Liver (tissue), 9 donors: ENCODE data around the gene LGR5. TPM values are rescaled to one million over a fixed set of nuclear protein-coding genes. Genes with fewer than 3 reads are reported as not detected.

Source experiments
- DNase-seq: peaks from one replicate; pipeline ENCODE4 v3.0.0-alpha.2; 2017; ENCODE audit warnings: low spot score
- H3K27ac ChIP-seq, 2 donors: one replicate each; pipeline ENCODE4 v1.7.0; 2013; ENCODE audit warnings: inconsistent platforms in 2 of 2, low read length in 2 of 2, control low read depth in 1 of 2, low read depth in 1 of 2, mild to moderate bottlenecking in 1 of 2
- H3K27me3 ChIP-seq, 4 donors: one replicate each; pipeline versions ENCODE4 v1.6.1 to v1.7.0; 2013; ENCODE audit warnings: low read length in 3 of 4, inconsistent platforms in 1 of 4, mild to moderate bottlenecking in 1 of 4, moderate library complexity in 1 of 4; ENCODE audit not compliant: control insufficient read depth in 4 of 4, insufficient read depth in 4 of 4
- H3K36me3 ChIP-seq, 4 donors: one replicate each; pipeline versions ENCODE4 v1.6.1 to v1.7.0; 2013; ENCODE audit warnings: low read length in 3 of 4, mild to moderate bottlenecking in 3 of 4, low read depth in 1 of 4, moderate library complexity in 1 of 4; ENCODE audit not compliant: control insufficient read depth in 4 of 4, insufficient read depth in 3 of 4
- H3K4me1 ChIP-seq, 4 donors: one replicate each; pipeline versions ENCODE4 v1.6.1 to v1.7.0; 2013; ENCODE audit warnings: low read length in 3 of 4, mild to moderate bottlenecking in 3 of 4, moderate library complexity in 1 of 4; ENCODE audit not compliant: control insufficient read depth in 4 of 4, insufficient read depth in 4 of 4
- H3K4me3 ChIP-seq, 3 donors: one replicate each; pipeline versions ENCODE4 v1.6.1 to v1.7.0; 2013; ENCODE audit warnings: low read length in 3 of 3, control low read depth in 1 of 3, low read depth in 1 of 3, mild to moderate bottlenecking in 1 of 3
- H3K9ac ChIP-seq, 2 donors: one replicate each; pipeline ENCODE4 v1.7.0; 2013; ENCODE audit warnings: low read length in 2 of 2, mild to moderate bottlenecking in 2 of 2, moderate library complexity in 2 of 2, control low read depth in 1 of 2, low read depth in 1 of 2
- H3K9me3 ChIP-seq, 4 donors: one replicate each; pipeline versions ENCODE4 v1.6.1 to v1.7.0; 2013; ENCODE audit warnings: low read length in 3 of 4; ENCODE audit not compliant: control insufficient read depth in 4 of 4
- EGR1 ChIP-seq, 2 donors: IDR thresholded peaks; 2 replicates each; pipeline ENCODE4 v1.6.1; 2016 to 2018; ENCODE audit warnings: antibody characterized with exemption in 2 of 2, low read depth in 2 of 2
- FOXA2 ChIP-seq: IDR thresholded peaks from 2 replicates; pipeline ENCODE4 v1.6.1; 2016; ENCODE audit warnings: antibody characterized with exemption
- HNF4A ChIP-seq, 2 donors: conservative IDR thresholded peaks; 2 replicates each; pipeline ENCODE4 v1.6.1; 2016; ENCODE audit warnings: antibody characterized with exemption in 2 of 2, mild to moderate bottlenecking in 2 of 2
- HNF4G ChIP-seq: IDR thresholded peaks from 2 replicates; pipeline ENCODE4 v1.6.1; 2016; ENCODE audit warnings: antibody characterized with exemption
- JUND ChIP-seq, 2 donors: IDR thresholded peaks; 2 replicates each; pipeline ENCODE4 v1.6.1; 2016; ENCODE audit warnings: antibody characterized with exemption in 2 of 2
- NR2F2 ChIP-seq: IDR thresholded peaks from 2 replicates; pipeline ENCODE4 v1.6.1; 2016; ENCODE audit warnings: antibody characterized with exemption
- RAD21 ChIP-seq, 2 donors: IDR thresholded peaks; 2 replicates each; pipeline ENCODE4 v1.6.1; 2016; ENCODE audit warnings: antibody characterized with exemption in 2 of 2, mild to moderate bottlenecking in 2 of 2
- RXRA ChIP-seq, 2 donors: IDR thresholded peaks; 2 replicates each; pipeline ENCODE4 v1.6.1; 2017 to 2018; ENCODE audit warnings: antibody characterized with exemption in 2 of 2, mild to moderate bottlenecking in 1 of 2
- SP1 ChIP-seq: IDR thresholded peaks from 2 replicates; pipeline ENCODE4 v1.6.1; 2018; ENCODE audit warnings: antibody characterized with exemption, mild to moderate bottlenecking
- TAF1 ChIP-seq: conservative IDR thresholded peaks from 2 replicates; pipeline ENCODE4 v1.6.1; 2016; ENCODE audit warnings: antibody characterized with exemption, mild to moderate bottlenecking
- YY1 ChIP-seq: IDR thresholded peaks from 2 replicates; pipeline ENCODE4 v1.6.1; 2016; ENCODE audit warnings: antibody characterized with exemption, mild to moderate bottlenecking
- WGBS: extraction: QIAGEN DNeasy Blood & Tissue Kit; methylation state at CpG from one replicate; pipeline ENCODE4 v1.1.7; 2013; 5-methylcytosine and 5-hydroxymethylcytosine counted together
- polyA plus RNA-seq, 2 donors: library from polyadenylated mRNA; stranded (reverse) in 1 of 2; unstranded in 1 of 2; fragments of 200-250 nt in 1 of 2; fragments of >200 nt in 1 of 2; fragmentation: Nextera tagmentation in 1 of 2; extraction: Ambion mirVana in 1 of 2; gene quantifications; one replicate each; pipeline versions ENCODE4 v1.2.1 to v1.2.3, GENCODE V29; 2013 to 2015
- total RNA-seq, 2 donors: library from RNA; depleted of rRNA; stranded (reverse); fragments of >200 nt; gene quantifications; one replicate each; pipeline ENCODE4 v1.2.3, GENCODE V29; 2014
- TF ChIP-seq, protein P1 (sequence below): IDR thresholded peaks from 2 replicates; pipeline ENCODE4 v1.6.1; 2016; ENCODE audit warnings: antibody characterized with exemption, mild to moderate bottlenecking
- TF ChIP-seq, protein P2 (sequence below): IDR thresholded peaks from 2 replicates; pipeline ENCODE4 v1.6.1; 2016; ENCODE audit warnings: antibody characterized with exemption
- TF ChIP-seq, protein P3 (sequence below): IDR thresholded peaks from 2 replicates; pipeline ENCODE4 v1.6.1; 2016; ENCODE audit warnings: antibody characterized with exemption
- TF ChIP-seq, protein P4 (sequence below): fragments of 150-350 bp; IDR thresholded peaks from 2 replicates; pipeline ENCODE4 v1.5.1; 2017; ENCODE audit warnings: improper control_type of control experiment, low read depth, low read length; ENCODE audit not compliant: missing input control
- donor health status: healthy.
- donor health status: healthy.
- donor health status: healthy.
- donor health status: healthy.
- donor health status: healthy.

LGR5 gene
- total and polyA plus RNA-seq, 4 donors, result 0.17 to 0.99 (median 0.82) TPM

DNA sequence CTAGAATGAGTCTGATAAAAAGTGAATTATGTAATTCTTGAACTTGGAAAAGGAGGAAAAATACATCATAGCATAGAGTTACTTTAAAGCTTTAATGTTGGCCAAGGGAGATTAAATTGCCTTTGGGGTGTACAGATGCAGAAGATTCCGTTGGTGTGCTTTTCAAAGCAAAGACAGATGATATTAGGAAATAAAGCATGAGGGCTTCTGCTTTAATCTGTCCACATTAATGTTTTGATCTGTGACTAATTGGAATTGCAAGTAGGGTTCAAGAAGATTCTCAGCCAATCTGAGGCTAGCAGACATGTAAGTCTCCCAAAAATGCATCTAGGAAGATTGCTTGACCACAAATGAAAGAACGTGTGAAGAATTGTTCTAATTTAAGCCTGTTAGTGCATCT, 35.2 kb downstream of the LGR5 start (continued):
- TF ChIP-seq, protein P1, sequence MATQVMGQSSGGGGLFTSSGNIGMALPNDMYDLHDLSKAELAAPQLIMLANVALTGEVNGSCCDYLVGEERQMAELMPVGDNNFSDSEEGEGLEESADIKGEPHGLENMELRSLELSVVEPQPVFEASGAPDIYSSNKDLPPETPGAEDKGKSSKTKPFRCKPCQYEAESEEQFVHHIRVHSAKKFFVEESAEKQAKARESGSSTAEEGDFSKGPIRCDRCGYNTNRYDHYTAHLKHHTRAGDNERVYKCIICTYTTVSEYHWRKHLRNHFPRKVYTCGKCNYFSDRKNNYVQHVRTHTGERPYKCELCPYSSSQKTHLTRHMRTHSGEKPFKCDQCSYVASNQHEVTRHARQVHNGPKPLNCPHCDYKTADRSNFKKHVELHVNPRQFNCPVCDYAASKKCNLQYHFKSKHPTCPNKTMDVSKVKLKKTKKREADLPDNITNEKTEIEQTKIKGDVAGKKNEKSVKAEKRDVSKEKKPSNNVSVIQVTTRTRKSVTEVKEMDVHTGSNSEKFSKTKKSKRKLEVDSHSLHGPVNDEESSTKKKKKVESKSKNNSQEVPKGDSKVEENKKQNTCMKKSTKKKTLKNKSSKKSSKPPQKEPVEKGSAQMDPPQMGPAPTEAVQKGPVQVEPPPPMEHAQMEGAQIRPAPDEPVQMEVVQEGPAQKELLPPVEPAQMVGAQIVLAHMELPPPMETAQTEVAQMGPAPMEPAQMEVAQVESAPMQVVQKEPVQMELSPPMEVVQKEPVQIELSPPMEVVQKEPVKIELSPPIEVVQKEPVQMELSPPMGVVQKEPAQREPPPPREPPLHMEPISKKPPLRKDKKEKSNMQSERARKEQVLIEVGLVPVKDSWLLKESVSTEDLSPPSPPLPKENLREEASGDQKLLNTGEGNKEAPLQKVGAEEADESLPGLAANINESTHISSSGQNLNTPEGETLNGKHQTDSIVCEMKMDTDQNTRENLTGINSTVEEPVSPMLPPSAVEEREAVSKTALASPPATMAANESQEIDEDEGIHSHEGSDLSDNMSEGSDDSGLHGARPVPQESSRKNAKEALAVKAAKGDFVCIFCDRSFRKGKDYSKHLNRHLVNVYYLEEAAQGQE, result no peak
- TF ChIP-seq SP1, result no peak
- TF ChIP-seq YY1, result no peak
- TF ChIP-seq HNF4G, result no peak
- no peak for TF ChIP-seq RXRA (IDR thresholded peaks at IDR 0.05)

DNA sequence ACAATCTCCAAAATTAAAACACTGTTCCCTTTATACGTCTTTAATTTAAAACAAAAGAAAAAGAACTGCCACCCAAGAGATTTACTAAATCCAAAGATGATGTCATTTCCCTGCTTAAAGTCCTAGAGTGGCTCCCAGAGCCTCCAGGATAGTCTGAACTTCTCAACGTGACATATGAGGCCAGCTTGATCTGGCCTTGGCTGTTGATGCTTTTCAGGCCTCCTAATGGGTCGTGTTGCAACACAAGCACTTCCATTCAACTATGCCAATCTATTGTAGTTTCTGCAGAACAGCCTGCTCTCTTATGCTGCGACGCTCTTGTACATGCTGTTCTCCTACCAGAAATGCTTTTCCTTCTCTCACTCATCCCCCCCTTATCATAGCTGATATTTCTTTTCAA, 35.7 kb downstream of the LGR5 start:
- no peak for DNase-seq
- Histone ChIP-seq H3K9ac (no peak overlapping the region), H3K4me1 (no peaks in the 10 kb centered on the region), H3K27me3 (no peaks in the 10 kb centered on the region), H3K27ac (no peak overlapping the region), H3K9me3 (no peaks in the 10 kb centered on the region), H3K4me3 (no peak overlapping the region), H3K36me3 (no peaks in the 10 kb centered on the region)
- TF ChIP-seq TAF1 (no peak), HNF4G (no peak), HNF4A (conservative IDR thresholded peaks at IDR 0.05) (no peak), EGR1 (IDR thresholded peaks at IDR 0.05; ENCODE audit: low read depth in 2 of 2) (no peak), FOXA2 (no peak), RXRA (IDR thresholded peaks at IDR 0.05) (no peak), RAD21 (IDR thresholded peaks at IDR 0.05) (no peak), NR2F2 (no peak), JUND (IDR thresholded peaks at IDR 0.05) (no peak)
- TF ChIP-seq, protein P2, sequence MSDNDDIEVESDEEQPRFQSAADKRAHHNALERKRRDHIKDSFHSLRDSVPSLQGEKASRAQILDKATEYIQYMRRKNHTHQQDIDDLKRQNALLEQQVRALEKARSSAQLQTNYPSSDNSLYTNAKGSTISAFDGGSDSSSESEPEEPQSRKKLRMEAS, result no peak
- TF ChIP-seq, protein P3, sequence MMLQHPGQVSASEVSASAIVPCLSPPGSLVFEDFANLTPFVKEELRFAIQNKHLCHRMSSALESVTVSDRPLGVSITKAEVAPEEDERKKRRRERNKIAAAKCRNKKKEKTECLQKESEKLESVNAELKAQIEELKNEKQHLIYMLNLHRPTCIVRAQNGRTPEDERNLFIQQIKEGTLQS, result no peak
- TF ChIP-seq, protein P4, sequence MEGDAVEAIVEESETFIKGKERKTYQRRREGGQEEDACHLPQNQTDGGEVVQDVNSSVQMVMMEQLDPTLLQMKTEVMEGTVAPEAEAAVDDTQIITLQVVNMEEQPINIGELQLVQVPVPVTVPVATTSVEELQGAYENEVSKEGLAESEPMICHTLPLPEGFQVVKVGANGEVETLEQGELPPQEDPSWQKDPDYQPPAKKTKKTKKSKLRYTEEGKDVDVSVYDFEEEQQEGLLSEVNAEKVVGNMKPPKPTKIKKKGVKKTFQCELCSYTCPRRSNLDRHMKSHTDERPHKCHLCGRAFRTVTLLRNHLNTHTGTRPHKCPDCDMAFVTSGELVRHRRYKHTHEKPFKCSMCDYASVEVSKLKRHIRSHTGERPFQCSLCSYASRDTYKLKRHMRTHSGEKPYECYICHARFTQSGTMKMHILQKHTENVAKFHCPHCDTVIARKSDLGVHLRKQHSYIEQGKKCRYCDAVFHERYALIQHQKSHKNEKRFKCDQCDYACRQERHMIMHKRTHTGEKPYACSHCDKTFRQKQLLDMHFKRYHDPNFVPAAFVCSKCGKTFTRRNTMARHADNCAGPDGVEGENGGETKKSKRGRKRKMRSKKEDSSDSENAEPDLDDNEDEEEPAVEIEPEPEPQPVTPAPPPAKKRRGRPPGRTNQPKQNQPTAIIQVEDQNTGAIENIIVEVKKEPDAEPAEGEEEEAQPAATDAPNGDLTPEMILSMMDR, result no peak
- WGBS, result 80% methylated on average over 5 of the region's 5 CpGs

DNA sequence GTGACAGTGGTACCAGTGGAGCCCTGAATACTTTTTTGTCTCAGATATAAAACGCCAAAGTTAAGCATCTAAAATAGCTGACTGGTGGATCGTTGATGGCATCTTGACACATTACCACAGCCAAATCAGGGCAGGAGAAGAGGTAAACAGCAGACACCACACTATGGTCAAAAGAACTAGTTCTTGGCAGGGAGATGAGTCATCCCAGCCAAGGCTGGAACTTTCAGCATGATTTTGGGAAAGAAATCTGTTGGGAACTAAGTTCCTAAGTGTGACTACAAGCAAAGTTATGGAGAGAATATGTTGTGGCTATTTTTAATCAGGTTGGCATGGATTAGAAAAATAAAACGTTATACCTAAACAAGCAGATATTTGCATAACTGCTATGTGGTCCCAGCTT, 36.9 kb downstream of the LGR5 start:
- WGBS, result 62% methylated on average over 3 of the region's 3 CpGs
- TF ChIP-seq FOXA2 (no peak), JUND (IDR thresholded peaks at IDR 0.05) (peak in 1 of 2 donors; percentile 17)
- no peak overlapping the region for H3K9ac ChIP-seq

More for the DNA sequence above, 36.9 kb downstream of the LGR5 start:
- Histone ChIP-seq H3K9me3 (no peaks in the 10 kb centered on the region), H3K4me1 (no peaks in the 10 kb centered on the region), H3K4me3 (no peak overlapping the region), H3K27ac (no peak overlapping the region), H3K27me3 (no peaks in the 10 kb centered on the region), H3K36me3 (no peaks in the 10 kb centered on the region)
- DNase-seq, result no peak
